KMS-11 (cell line): ENCODE data around the gene CACNA2D3.

Experiments
- H2AFZ ChIP-seq: fragments of 200-600 bp; sonication (generic); 2 replicates; pipeline ENCODE4 v1.6.1; 2016; ENCODE audit warnings: antibody characterized with exemption, mixed run types, low read depth
- H3K27ac ChIP-seq: fragments of 200-600 bp; sonication (generic); 2 replicates; pipeline ENCODE4 v1.6.1; 2016; ENCODE audit warnings: mild to moderate bottlenecking, mixed run types
- H3K27me3 ChIP-seq: fragments of 200-600 bp; sonication (generic); 2 replicates; pipeline ENCODE4 v1.6.1; 2017; ENCODE audit warnings: mild to moderate bottlenecking, low read depth, mixed run types, moderate library complexity; ENCODE audit not compliant: insufficient read depth
- H3K36me3 ChIP-seq: fragments of 200-600 bp; sonication (generic); 2 replicates; pipeline ENCODE4 v1.6.1; 2017; ENCODE audit warnings: mild to moderate bottlenecking, mixed run types; ENCODE audit not compliant: insufficient read depth
- H3K4me1 ChIP-seq: fragments of 200-600 bp; sonication (generic); 2 replicates; pipeline ENCODE4 v1.6.1; 2016; ENCODE audit warnings: mild to moderate bottlenecking, low read depth, mixed run types; ENCODE audit not compliant: poor library complexity, severe bottlenecking
- H3K4me2 ChIP-seq: fragments of 200-600 bp; sonication (generic); 2 replicates; pipeline ENCODE4 v1.7.0; 2016; ENCODE audit warnings: mild to moderate bottlenecking, mixed run types
- H3K4me3 ChIP-seq: fragments of 200-600 bp; sonication (generic); IDR thresholded peaks from 2 replicates; pipeline ENCODE4 v1.6.1; 2017; ENCODE audit warnings: low read depth, low read length, mixed read lengths; ENCODE audit not compliant: insufficient read depth
- H3K79me2 ChIP-seq: fragments of 200-600 bp; sonication (generic); 2 replicates; pipeline ENCODE4 v1.6.1; 2016; ENCODE audit warnings: low read depth, mixed run types; ENCODE audit not compliant: insufficient read depth
- H3K9ac ChIP-seq: fragments of 200-600 bp; sonication (generic); 2 replicates; pipeline ENCODE4 v1.6.1; 2016; ENCODE audit warnings: mild to moderate bottlenecking, mixed run types
- H4K20me1 ChIP-seq: fragments of 200-600 bp; sonication (generic); 2 replicates; pipeline ENCODE4 v1.6.1; 2016; ENCODE audit warnings: mild to moderate bottlenecking, mixed run types; ENCODE audit not compliant: insufficient read depth
- CTCF ChIP-seq: fragments of 200-600 bp; sonication (generic); conservative IDR thresholded peaks from 2 replicates; pipeline ENCODE4 v1.6.1; 2017; ENCODE audit warnings: low read depth, mild to moderate bottlenecking, antibody characterized with exemption, low read length, moderate library complexity, mixed read lengths

CACNA2D3 gene

GRCh38 chr3:54932606-54933005 lies 810.3 kb downstream of the CACNA2D3 start:
- Histone ChIP-seq H3K79me2 (no peaks in the 10 kb centered on the region), H2AFZ (no peak overlapping the region), H3K27ac (no peak overlapping the region), H4K20me1 (no peaks in the 10 kb centered on the region), H3K9ac (no peak overlapping the region), H3K27me3 (no peaks in the 10 kb centered on the region), H3K4me2 (no peak overlapping the region), H3K4me1 (no peaks in the 10 kb centered on the region), H3K4me3 (no peak overlapping the region), H3K36me3 (no peaks in the 10 kb centered on the region)
- no peak for TF ChIP-seq CTCF

GRCh38 chr3:54935869-54936268 lies 813.5 kb downstream of the CACNA2D3 start:
- H3K4me3 ChIP-seq: no peak overlapping the region
- no peaks in the 10 kb centered on the region for H3K4me1 ChIP-seq
- H3K4me2 ChIP-seq: no peak overlapping the region
- no peak overlapping the region for H3K9ac ChIP-seq
- H2AFZ ChIP-seq: no peak overlapping the region
- H3K27me3 ChIP-seq: no peaks in the 10 kb centered on the region
- no peaks in the 10 kb centered on the region for H3K36me3 ChIP-seq
- H4K20me1 ChIP-seq: no peaks in the 10 kb centered on the region
- no peaks in the 10 kb centered on the region for H3K79me2 ChIP-seq
- no peak for TF ChIP-seq CTCF
- no peak overlapping the region for H3K27ac ChIP-seq

GRCh38 chr3:54936561-54936960 lies 814.2 kb downstream of the CACNA2D3 start:
- Histone ChIP-seq H3K79me2 (no peaks in the 10 kb centered on the region), H4K20me1 (no peaks in the 10 kb centered on the region), H3K27ac (no peak overlapping the region), H3K9ac (no peak overlapping the region), H3K4me3 (no peak overlapping the region), H2AFZ (no peak overlapping the region), H3K4me1 (no peaks in the 10 kb centered on the region), H3K36me3 (no peaks in the 10 kb centered on the region), H3K4me2 (no peak overlapping the region), H3K27me3 (no peaks in the 10 kb centered on the region)
- TF ChIP-seq CTCF: no peak

GRCh38 chr3:54939557-54940300 lies 817.4 kb downstream of the CACNA2D3 start:
- H2AFZ ChIP-seq: no peak overlapping the region
- H3K4me3 ChIP-seq: no peak overlapping the region
- TF ChIP-seq CTCF: no peak
- no peak overlapping the region for H3K9ac ChIP-seq
- H3K79me2 ChIP-seq: no peaks in the 10 kb centered on the region
- no peaks in the 10 kb centered on the region for H3K4me1 ChIP-seq
- H3K36me3 ChIP-seq: no peaks in the 10 kb centered on the region
- H4K20me1 ChIP-seq: no peaks in the 10 kb centered on the region
- no peak overlapping the region for H3K4me2 ChIP-seq
- no peaks in the 10 kb centered on the region for H3K27me3 ChIP-seq
- no peak overlapping the region for H3K27ac ChIP-seq
